ENCODE measurements around the gene SLC4A5. TPM values are rescaled to one million over a fixed set of nuclear protein-coding genes. Genes with fewer than 3 reads are reported as not detected.
"Not testable (repeated sequence)": the region's sequence is repeated elsewhere in the genome, so short reads cannot be mapped to it uniquely, and the experiment has no call there.

SLC4A5 gene
- total RNA-seq, 1 experiment from 2014 or later: 0.08 TPM

DNA sequence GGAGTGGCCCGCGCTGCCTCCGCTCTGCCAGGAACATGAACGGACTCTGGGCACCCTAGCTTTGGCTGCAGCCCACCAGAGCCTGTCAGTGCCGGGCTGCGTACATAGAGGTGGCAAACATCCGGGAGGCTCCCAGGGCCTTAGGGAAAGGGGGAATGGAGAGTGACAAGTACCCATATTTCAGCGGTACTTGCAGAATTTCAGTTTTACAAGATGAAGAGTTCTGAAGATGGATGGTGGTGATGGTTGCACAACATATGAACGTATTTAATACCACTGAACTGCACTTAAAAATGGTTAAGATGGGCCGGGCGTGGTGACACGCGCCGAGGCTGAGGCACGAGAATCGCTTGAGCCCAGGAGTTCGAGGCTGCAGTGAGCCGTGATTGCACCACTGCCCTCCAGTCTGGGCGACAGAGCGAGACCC lies 143.9 kb downstream of the SLC4A5 start:
- Histone ChIP-seq H3K27ac (0 out of 2 replicates have a peak overlapping the region, but pooled peaks have one; percentile 77), H3K36me3 (peaks cover 8% of the 10 kb centered on the region), H3K4me1 (replicated peaks) (peaks cover 14% of the 10 kb centered on the region), H3K9me3 (replicated peaks) (no peaks in the 10 kb centered on the region), H3K4me3 (peak overlapping the region; percentile 65), H3K27me3 (replicated peaks) (no peaks in the 10 kb centered on the region)
- DNase-seq (ENCODE audit: low read depth in 1 of 2, low spot score in 2 of 2): no peak

DNA sequence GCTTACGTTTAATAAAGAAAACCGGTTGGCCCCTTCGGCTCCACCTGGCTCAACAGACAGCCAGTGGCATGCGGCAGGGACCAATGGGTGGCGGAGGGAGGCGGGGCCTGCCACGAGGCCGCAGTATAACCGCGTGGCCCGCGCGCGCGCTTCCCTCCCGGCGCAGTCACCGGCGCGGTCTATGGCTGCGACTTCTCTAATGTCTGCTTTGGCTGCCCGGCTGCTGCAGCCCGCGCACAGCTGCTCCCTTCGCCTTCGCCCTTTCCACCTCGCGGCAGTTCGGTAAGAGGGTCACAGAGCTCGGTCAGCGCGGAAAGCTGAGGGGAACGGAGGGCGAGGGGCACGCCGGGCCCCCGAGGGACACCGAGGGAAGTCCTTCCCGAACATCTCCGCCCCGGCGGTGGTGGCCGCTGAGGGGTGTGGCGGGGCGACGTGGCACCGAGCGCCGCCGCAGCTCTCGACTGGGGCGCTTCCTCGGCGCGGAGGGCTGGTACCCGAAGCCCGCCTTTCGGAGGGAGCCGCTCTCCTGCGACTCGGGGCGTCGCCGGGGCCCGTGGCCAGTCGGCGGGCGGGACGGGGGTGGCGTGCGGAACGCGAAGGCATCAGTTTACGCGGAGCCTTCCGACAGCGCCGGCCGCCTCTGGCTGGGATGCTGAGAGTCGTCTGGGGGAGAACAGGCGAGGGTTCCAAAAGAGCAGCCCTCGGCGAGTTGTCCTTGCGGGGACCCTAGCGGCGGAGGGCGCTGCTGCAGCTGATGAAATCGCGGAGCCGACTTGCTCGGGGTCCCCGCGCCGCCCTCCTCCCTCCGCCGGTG lies 144.5 kb downstream of the SLC4A5 start, which contains the start of gene MTHFD2:
TSS of gene MTHFD2 (plus strand) at position 155 of the 814 bp plus-strand sequence. CDS start at position 182, 27 bp downstream.
- peak; percentile 93 to 94 for DNase-seq (ENCODE audit: low read depth in 1 of 2, low spot score in 2 of 2)
- H3K27ac ChIP-seq: peak within 1 kb of the TSS; percentile 77
- H3K36me3 ChIP-seq: peaks cover 4% of the 10 kb centered on the region
- H3K4me1 ChIP-seq (replicated peaks): peaks cover 14% of the 10 kb centered on the region
- H3K27me3 ChIP-seq (replicated peaks): no peaks in the 10 kb centered on the region
- peak within 1 kb of the TSS; percentile 65 for H3K4me3 ChIP-seq
- no peaks in the 10 kb centered on the region for H3K9me3 ChIP-seq (replicated peaks)

DNA sequence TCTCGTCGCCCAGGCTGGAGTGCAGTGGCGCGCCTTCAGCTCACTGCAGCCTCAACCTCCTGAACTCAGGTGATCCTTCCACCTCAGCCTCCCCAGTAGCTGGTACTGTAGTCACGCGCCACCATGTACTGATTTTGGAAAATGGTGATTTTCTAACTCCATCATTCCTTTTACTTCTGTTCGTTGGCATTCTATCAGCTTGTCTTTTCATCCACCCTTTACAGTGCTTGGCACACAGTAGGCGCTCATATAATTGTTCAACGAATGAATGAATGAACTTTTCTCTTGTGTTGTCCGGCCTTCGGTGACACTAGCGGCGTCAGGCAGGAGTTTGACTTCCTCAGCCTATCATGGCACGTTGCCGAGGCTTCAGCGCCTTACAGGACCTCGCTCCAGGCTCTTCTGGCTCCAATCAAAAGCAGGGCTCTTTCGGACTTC lies 145.2 kb downstream of the SLC4A5 start:
- peaks cover 4% of the 10 kb centered on the region for H3K36me3 ChIP-seq
- H3K9me3 ChIP-seq (replicated peaks): no peaks in the 10 kb centered on the region
- H3K27ac ChIP-seq: no peak overlapping the region

DNA sequence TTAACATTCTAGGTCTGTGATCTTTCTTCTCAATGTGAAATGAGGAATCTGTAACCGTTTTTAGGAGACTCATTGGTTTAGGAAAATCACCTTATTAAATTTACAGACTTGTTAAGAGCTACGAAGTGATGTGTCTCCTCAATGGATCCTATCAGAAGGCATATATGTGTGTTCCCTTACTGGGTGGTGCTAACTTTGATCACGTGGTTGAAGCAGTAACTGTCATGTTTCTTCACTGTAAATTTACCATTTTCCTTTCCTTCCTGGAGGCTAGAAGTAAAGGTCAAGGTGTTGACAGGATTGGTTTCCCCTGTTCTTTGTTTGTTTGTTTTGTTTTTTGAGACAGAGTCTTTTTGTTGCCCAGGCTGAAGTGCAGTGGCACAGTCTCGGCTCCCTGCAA lies 146.2 kb downstream of the SLC4A5 start:
- no peak for DNase-seq (ENCODE audit: low read depth in 1 of 2, low spot score in 2 of 2)
- Histone ChIP-seq H3K4me1 (replicated peaks) (peaks cover 20% of the 10 kb centered on the region), H3K4me3 (no peak overlapping the region), H3K27ac (no peak overlapping the region), H3K27me3 (replicated peaks) (no peaks in the 10 kb centered on the region), H3K9me3 (replicated peaks) (no peaks in the 10 kb centered on the region), H3K36me3 (peaks cover 4% of the 10 kb centered on the region)

More for the DNA sequence above, 145.2 kb downstream of the SLC4A5 start:
- Histone ChIP-seq H3K4me3 (peak overlapping the region; percentile 65), H3K4me1 (replicated peaks) (peaks cover 14% of the 10 kb centered on the region), H3K27me3 (replicated peaks) (no peaks in the 10 kb centered on the region)
- DNase-seq (ENCODE audit: low read depth in 1 of 2, low spot score in 2 of 2): no peak

DNA sequence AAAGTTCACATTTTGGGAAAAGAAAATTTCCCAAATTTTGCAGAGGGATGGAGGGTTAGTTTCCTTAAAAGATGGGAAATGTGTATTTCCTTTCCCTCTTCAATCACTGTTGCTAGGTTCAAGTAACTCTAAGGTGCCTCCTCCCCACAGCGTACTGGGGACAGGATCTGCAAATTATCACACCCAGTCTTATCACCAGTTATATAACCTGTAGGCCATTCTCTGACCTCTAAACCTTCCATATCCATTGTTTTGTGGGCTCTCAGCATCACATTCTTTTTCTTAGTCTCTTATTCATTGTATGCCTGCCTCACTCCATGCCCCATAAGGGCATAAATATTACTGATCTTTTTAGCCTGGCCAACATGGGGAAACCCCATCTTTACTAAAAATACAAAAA lies 148.4 kb downstream of the SLC4A5 start:
- Histone ChIP-seq H3K4me3 (no peak overlapping the region), H3K36me3 (peaks cover 4% of the 10 kb centered on the region), H3K9me3 (replicated peaks) (no peaks in the 10 kb centered on the region), H3K27me3 (replicated peaks) (no peaks in the 10 kb centered on the region), H3K27ac (no peak overlapping the region), H3K4me1 (replicated peaks) (peaks cover 16% of the 10 kb centered on the region)
- DNase-seq (ENCODE audit: low read depth in 1 of 2, low spot score in 2 of 2): no peak

DNA sequence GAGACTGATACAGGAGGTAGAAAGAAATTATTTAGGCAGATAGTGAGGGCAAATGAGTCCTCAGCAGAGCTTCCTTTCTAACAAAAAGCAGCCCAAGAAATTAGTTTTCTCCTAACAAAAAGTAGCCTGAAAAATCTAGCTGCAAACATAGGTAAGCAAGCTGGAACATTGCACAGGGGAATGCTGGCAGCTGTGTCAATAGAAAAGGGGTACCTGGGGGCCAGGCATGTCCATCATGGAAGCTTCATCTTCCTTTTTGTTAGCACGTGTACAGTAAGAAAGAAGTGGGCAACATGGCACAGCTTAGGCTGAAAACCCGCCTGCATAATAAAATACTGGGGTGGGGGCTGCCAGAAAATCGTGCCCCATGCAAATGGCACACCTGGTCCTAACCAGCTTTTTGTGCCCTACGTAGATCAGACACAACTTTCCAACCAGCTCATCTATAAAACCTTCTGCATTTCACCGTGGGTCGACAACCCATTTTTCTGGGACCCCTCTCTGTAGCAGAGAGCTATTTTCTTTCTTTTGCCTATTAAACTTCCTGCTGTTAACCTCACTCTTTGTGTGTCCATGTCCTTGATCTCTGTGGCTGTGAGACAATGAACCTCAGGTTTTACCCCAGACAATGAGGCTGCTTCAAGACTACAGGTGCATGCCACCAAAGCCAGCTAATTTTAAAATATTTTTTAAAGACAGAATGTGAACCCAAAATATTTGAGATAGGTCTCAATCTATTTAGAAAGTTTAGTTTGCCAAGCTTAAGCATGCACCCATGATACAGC lies 151.4 kb downstream of the SLC4A5 start:
- no peak overlapping the region for H3K4me3 ChIP-seq
- no peaks in the 10 kb centered on the region for H3K36me3 ChIP-seq
- peaks cover 5% of the 10 kb centered on the region for H3K4me1 ChIP-seq (replicated peaks)
- H3K27ac ChIP-seq: no peak overlapping the region
- DNase-seq (ENCODE audit: low read depth in 1 of 2, low spot score in 2 of 2): no peak
- H3K27me3 ChIP-seq (replicated peaks): no peaks in the 10 kb centered on the region
- H3K9me3 ChIP-seq (replicated peaks): no peaks in the 10 kb centered on the region

DNA sequence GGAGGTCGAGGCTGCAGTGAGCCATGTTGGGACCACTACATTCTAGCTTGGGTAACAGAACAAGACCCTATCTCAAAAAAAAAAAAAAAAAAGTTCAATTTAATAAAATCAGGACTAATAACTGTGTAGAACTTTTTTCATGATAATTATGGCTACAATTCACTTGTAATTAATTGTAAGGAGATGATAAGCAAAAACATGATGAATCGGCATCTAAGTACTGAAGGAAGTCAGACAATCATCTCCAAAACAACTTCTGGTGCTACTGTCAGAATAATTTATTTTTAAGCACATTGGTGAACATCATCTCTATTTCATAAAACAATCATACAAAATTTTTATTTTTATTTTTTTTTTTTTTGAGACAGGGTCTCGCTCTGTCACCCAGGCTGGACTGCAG lies 154.5 kb downstream of the SLC4A5 start:
- H3K9me3 ChIP-seq (replicated peaks): no peaks in the 10 kb centered on the region
- peaks cover 5% of the 10 kb centered on the region for H3K4me1 ChIP-seq (replicated peaks)
- H3K27me3 ChIP-seq (replicated peaks): no peaks in the 10 kb centered on the region
- no peak overlapping the region for H3K4me3 ChIP-seq
- no peak for DNase-seq (ENCODE audit: low read depth in 1 of 2, low spot score in 2 of 2)
- H3K27ac ChIP-seq: no peak overlapping the region
- no peaks in the 10 kb centered on the region for H3K36me3 ChIP-seq

DNA sequence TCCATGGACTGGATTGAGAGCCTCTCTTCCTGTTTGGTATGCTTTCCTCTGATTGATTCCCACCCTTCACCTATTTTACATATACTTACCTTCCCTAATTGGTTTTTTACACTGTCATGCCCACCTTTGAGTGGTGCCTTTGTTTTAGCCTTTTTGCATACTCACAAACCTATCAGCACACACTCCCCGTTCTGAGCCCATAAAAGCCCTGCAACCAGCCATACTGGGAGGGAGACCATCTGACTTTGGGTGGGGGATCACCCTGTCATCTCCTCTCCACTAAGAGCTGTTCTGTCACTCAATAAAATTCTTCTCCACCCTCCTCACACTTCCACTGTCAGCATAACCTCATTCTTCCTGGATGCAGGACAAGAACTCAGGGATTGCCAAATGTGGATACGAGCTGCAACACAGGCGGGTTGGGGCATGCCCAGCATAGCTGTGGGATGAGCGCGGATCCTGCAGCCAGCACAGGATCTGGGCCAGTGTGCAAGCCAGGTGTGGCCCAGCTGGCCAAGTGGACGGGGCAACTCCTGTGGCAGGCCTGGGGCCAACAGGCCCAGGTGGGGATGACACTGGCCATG lies 155.1 kb downstream of the SLC4A5 start:
- H3K27me3 ChIP-seq (replicated peaks): no peaks in the 10 kb centered on the region
- peaks cover 5% of the 10 kb centered on the region for H3K4me1 ChIP-seq (replicated peaks)
- H3K4me3 ChIP-seq: no peak overlapping the region
- H3K36me3 ChIP-seq: no peaks in the 10 kb centered on the region
- no peaks in the 10 kb centered on the region for H3K9me3 ChIP-seq (replicated peaks)
- no peak overlapping the region for H3K27ac ChIP-seq
- DNase-seq (ENCODE audit: low read depth in 1 of 2, low spot score in 2 of 2): no peak

DNA sequence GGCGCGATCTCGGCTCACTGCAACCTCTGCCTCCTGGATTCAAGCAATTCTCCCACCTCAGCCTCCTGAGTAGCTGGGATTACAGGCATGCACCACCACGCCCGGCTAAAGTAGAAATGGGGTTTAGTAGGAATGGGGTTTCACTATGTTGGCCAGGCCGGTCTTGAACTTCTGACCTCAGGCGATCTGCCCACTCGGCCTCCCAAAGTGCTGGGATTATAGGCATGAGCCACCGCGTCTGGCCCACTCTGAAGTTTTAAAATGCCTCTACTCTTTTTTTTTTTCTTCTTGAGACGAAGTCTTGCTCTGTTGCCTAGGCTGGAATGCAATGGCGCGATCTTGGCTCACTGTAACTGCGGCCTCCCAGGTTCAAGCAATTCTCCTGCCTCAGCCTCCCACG lies 156.5 kb downstream of the SLC4A5 start:
- H3K36me3 ChIP-seq; H3K4me1 ChIP-seq (replicated peaks); H3K27me3 ChIP-seq (replicated peaks); H3K27ac ChIP-seq; DNase-seq (ENCODE audit: low read depth in 1 of 2, low spot score in 2 of 2); H3K4me3 ChIP-seq; H3K9me3 ChIP-seq (replicated peaks): not testable (repeated sequence)

GRCh38 chr2:74186038-74186437 lies 157.2 kb downstream of the SLC4A5 start:
- H3K9me3 ChIP-seq (replicated peaks): no peaks in the 10 kb centered on the region
- H3K4me3 ChIP-seq: no peak overlapping the region
- H3K27ac ChIP-seq: no peak overlapping the region
- peak in 1 of 2 experiments; percentile 16 for DNase-seq (ENCODE audit: low read depth in 1 of 2, low spot score in 2 of 2)
- H3K4me1 ChIP-seq (replicated peaks): no peaks in the 10 kb centered on the region
- no peaks in the 10 kb centered on the region for H3K36me3 ChIP-seq
- no peaks in the 10 kb centered on the region for H3K27me3 ChIP-seq (replicated peaks)

GRCh38 chr2:74183878-74184277 lies 159.3 kb downstream of the SLC4A5 start:
- Histone ChIP-seq H3K27me3 (replicated peaks) (no peaks in the 10 kb centered on the region), H3K4me3 (no peak overlapping the region), H3K36me3 (no peaks in the 10 kb centered on the region), H3K4me1 (replicated peaks) (no peaks in the 10 kb centered on the region), H3K9me3 (replicated peaks) (no peaks in the 10 kb centered on the region), H3K27ac (no peak overlapping the region)
- DNase-seq (ENCODE audit: low read depth in 1 of 2, low spot score in 2 of 2): no peak

DNA sequence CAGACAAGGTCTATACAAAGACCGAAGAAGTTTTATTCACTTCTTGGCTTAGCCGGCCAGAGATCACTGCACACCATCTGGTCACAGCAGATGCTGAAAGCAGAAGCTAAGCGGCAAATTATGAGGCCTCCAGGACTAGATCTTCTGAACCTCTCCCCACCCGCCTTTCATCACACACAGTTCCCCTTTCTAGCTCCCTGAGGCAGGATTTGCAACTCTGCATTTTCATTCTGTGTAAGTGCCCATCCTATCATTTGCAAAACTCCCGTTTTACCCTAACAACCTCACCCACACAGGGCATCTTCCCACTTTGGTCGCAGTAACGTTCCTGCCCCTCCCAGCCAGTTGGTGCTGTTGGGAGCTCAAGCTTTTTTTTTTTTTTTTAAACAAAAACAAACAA lies 161.5 kb downstream of the SLC4A5 start:
- DNase-seq (ENCODE audit: low read depth in 1 of 2, low spot score in 2 of 2): no peak
- Histone ChIP-seq H3K4me1 (replicated peaks) (peaks cover 4% of the 10 kb centered on the region; the same call in 1 of the 2 replicates), H3K9me3 (replicated peaks) (no peaks in the 10 kb centered on the region), H3K27ac (no peak overlapping the region), H3K4me3 (no peak overlapping the region), H3K36me3 (peaks cover 9% of the 10 kb centered on the region), H3K27me3 (replicated peaks) (no peaks in the 10 kb centered on the region)

GRCh38 chr2:74179063-74179865 lies 164.0 kb downstream of the SLC4A5 start:
- peak in 1 of 2 experiments; percentile 32 for DNase-seq (ENCODE audit: low read depth in 1 of 2, low spot score in 2 of 2)
- Histone ChIP-seq H3K9me3 (replicated peaks) (no peaks in the 10 kb centered on the region), H3K27ac (no peak overlapping the region), H3K27me3 (replicated peaks) (no peaks in the 10 kb centered on the region), H3K4me3 (peak overlapping the region; percentile 86), H3K36me3 (peaks cover 15% of the 10 kb centered on the region), H3K4me1 (replicated peaks) (peaks cover 5% of the 10 kb centered on the region; the same call in 1 of the 2 replicates)
